ENCODE measurements around the gene SMARCD3.

Gene SMARCD3

DNA sequence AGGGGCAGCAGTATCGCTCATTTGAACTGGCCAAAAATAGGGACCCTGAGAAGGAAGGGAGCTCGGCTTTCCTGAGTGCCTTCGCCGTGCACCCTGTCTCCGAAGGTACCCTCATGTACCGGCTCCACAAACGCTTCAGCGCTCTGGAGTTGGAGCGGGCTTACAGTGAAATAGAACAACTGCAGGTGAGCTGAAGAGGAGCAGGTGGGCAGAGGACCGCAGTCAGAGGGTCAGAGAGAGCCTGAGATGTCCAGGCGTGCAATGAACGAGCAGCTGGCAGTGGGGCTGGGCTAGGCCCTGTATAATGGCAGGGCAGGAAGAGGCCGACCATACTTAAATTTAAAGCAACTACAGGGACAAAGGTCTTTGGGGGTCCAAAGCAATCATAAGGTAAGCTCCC, 12.1 kb downstream of the SMARCD3 start:
- no peak for DNase-seq (ENCODE audit: low spot score)

- no peak for DNase-seq (ENCODE audit: low spot score)
Measured at GRCh38 chr7:151235091-151235787, 13.3 kb downstream of the SMARCD3 start.

DNA sequence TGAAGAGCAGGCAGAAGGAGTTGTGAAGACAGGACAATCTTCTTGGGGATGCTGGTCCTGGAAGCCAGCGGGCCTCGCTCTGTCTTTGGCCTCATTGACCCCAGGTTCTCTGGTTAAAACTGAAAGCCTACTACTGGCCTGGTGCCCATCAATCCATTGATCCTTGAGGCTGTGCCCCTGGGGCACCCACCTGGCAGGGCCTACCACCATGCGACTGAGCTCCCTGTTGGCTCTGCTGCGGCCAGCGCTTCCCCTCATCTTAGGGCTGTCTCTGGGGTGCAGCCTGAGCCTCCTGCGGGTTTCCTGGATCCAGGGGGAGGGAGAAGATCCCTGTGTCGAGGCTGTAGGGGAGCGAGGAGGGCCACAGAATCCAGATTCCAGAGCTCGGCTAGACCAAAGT, 14.7 kb downstream of the SMARCD3 start:
- DNase-seq (ENCODE audit: low spot score) = no peak

- DNase-seq (ENCODE audit: low spot score) = peak; percentile 71
Measured at GRCh38 chr7:151232917-151233701, 15.4 kb downstream of the SMARCD3 start.

DNA sequence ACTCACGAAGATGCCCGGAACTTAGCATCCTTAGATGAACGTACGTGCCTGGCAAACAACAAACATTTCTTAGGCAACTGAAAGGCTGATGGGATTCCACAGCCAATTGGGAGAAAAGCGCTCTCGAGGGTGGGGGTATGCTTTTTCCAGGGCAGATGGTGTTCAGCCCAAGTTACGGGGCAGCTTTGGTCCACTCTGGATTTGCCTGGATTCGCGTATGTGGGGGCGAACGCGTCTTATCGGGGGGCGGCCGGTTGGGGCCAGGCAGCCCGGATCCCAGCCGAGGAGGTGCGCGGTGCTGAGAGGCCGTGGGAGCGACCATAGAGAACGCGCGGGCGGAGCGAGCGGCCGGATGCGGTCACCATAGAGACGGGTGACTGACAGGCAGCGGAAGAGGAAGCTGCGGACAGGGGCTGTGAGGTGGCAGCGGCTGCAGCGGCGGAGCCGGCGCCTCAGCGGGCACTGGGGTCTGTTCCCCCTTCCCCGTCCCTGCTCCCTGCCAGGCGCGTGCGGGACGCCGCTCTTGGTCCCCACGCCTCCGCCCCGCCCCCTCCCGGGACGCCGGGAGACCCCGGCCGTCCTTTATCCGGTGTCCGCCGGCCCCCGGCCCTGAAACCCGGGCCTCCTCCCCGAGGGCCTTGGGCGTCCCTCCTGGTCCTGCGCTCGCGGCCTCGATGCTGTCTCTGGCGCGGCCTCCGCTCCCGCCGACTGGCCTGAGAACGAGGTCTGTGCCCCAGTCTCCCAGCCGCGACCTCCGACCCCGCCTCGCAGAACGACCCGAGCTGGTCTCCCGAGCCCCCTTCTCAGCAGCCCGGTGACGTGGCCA, 16.2 kb downstream of the SMARCD3 start, which contains the start of gene CHPF2:
TSS of gene CHPF2 (plus strand) at position 393 of the 826 bp plus-strand sequence. CDS start 1,529 bp downstream, outside the sequence.
- DNase-seq (ENCODE audit: low spot score) = peak; percentile 89

- DNase-seq (ENCODE audit: low spot score) = no peak
Measured at GRCh38 chr7:151231080-151231479, 17.4 kb downstream of the SMARCD3 start.

DNA sequence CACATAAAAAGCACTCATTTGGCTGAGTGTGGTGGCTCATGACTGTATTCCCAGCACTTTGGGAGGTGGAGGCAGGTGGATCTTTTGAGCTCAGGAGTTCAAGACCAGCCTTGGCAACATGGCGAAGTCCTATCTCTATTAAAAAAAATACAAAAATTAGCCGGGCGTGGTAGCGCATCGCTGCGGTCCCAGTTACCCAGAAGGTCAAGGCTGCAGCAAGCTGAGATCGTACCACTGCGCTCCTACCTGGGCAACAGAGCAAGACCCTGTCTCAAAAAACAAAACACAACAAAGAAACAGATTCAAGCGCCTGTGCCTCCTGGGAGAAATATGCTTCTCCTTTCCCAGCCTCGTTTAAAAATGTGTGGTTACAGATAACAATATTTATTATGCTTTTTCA, 19.2 kb downstream of the SMARCD3 start:
- no peak for DNase-seq (ENCODE audit: low spot score)

DNA sequence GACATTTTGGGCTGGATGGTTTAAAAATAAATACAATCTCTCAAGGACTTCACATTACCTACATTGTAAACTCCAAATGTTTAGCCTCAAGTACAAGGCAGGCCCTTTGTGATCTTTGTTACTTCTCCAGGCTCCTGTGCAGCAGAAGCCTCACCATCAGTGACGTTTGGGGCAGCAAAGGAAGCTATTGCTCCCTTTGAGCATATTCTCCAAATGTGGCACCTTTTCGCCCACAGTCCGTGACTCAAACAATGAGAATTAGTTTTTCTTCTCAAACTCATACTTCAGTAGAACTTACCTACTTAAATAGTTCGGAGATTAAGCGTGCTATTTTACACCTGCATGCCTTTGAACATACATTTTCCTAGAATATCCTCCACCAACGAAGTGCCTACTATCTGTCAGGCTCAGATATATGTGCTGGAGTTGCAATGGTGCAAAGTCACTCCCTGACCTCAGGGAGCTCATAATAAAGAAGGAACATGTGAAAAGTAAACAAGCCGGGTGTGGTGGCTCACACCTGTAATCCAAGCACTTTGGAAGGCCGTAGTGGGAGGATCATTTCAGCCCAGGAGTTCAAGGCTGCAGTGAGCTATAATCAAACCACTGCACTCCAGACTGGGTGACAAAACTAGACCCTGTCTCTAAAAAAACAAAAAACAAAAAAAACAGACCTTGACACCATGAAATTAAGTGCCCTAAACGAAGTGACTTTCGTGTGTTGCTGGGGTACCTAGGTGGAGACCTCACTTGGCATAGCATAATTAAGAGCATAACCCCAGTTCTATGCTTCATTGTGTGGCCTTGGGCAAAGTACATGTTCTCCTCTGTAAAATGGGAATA, 20.2 kb downstream of the SMARCD3 start:
- no peak for DNase-seq (ENCODE audit: low spot score)

- DNase-seq (ENCODE audit: low spot score) = peak; percentile 97
Measured at GRCh38 chr7:151226875-151227782, 21.4 kb downstream of the SMARCD3 start, which contains the start of gene ABCF2. Gene ABCF2 (minus strand): TSS chr7:151227205. CDS start chr7:151226458, 747 bp downstream.

- no peak for DNase-seq (ENCODE audit: low spot score)
Measured at GRCh38 chr7:151226560-151226874, 22.0 kb downstream of the SMARCD3 start.

- no peak for DNase-seq (ENCODE audit: low spot score)
Measured at GRCh38 chr7:151225948-151226510, 22.5 kb downstream of the SMARCD3 start.

GRCh38 chr7:151223728-151224127, 24.8 kb downstream of the SMARCD3 start:
- no peak for DNase-seq (ENCODE audit: low spot score)

- DNase-seq (ENCODE audit: low spot score) = no peak
Measured at GRCh38 chr7:151218170-151218569, 30.3 kb downstream of the SMARCD3 start.

- DNase-seq (ENCODE audit: low spot score) = no peak
Measured at GRCh38 chr7:151215396-151215795, 33.1 kb downstream of the SMARCD3 start.

DNA sequence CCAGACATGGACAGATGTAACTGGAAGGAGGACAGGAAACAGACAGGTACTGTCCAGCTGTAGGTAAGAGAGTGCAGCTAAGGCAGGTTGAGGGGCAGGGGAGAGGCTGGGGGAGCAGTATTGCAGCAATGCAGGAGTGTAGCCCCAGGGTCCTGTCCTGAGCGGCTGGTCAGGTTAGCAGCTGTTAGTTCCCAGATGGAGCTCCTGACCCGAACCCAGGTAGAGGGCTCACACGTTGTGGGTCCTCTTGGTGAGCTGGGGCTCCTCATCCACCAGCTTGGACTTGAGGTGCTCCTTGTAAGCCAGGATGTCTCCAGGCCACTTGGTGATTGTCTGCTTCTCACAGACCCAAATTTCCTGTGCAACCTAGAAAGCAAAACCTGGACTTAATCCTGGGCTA, 34.7 kb downstream of the SMARCD3 start:
- no peak for DNase-seq (ENCODE audit: low spot score)

DNA sequence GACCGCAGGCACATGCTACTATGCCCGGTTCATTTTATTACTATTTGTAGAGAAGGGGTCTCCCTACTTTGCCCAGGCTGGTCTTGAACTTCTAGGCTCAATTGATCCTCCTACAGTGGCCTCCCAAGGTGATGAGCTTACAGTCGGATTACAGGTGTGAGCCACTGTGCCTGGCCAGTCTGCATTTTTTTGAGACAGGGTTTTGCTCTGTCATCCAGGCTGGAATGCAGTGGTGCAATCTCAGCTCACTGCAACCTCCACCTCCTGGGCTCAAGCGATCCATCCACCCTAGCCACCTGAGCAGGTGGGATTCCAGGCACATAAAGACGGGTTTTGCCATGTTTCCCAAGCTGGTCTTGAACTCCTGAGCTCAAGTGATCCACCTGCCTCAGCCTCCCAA, 35.9 kb downstream of the SMARCD3 start:
- no peak for DNase-seq (ENCODE audit: low spot score)

DNA sequence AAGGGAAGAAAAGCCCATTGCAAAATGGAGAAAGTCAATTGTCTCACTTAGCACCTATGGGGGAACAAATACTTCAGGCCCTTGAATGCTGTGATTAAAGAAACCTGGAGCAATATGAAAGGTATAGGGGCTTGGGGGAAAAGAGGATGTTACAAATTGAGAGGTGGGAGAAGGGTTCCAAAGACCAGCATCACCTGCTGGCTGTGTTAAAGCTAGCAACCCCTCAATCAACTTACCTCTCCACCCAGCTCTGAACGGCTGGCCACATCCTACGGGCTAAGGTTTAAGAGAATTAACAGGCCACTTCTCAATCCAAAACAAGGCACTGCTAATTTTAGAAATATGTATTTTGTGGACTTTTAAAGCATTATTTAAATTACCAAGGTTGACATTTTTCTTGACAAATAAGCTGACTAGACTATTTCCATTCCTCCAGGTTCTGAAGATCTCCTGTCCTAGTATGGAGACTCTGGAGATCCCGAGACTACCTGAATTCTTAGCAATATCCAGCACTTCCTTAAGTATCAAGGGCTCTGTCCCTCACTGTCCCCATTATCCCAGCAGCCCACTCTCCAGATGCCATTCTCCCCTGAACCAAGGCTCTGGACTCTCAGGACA, 37.2 kb downstream of the SMARCD3 start:
- no peak for DNase-seq (ENCODE audit: low spot score)

DNA sequence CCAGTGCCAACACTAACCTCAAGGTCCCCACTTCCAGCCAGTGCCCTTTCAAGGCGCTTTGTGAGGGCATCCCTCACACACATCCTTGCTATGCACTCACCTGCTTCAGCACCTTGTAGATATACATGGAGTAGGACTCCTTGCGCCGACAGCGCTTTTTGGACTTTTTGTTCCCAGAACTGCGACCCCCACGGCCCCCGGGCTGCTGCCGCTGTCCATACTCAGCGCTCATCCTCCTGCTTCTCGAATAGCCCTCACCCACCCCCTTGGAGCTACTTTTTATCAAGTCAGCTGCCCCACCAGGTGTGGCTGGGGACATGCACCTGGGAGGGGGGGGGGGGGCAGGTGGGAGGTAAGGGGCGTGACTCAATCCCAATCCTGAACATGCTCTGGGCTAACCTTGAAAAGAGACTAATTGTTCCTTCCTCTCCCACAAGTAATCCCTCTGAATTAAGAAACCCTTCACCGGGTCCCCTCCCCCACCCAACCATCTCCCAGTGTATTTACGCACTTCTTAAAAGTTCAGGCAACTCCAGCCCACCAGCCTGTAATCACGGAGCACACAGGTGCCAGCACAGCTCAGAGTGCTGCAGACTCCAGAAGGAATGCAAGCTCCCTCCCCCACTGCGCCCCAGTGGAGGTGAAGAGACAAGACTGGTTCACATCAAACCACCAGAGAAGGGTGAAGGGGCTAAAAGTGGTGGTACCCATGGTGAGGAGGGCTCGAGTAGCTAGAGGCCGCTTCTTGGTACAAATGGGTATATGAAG, 38.2 kb downstream of the SMARCD3 start, which contains the start of gene H2BK1:
TSS of gene H2BK1 (minus strand) at position 402 of the 768 bp plus-strand sequence. CDS start at position 232, 170 bp downstream.
- DNase-seq (ENCODE audit: low spot score) = no peak

- DNase-seq (ENCODE audit: low spot score) = no peak
Measured at GRCh38 chr7:151209588-151209987, 38.9 kb downstream of the SMARCD3 start.

Measured in CD4-positive, alpha-beta T cell treated with Interleukin-2 at 100 ng/mL for 4 hours (primary cell).